Measurements from ENCODE around the gene PHF12. TPM values are rescaled to one million over a fixed set of nuclear protein-coding genes. Genes with fewer than 3 reads are reported as not detected.

Gene PHF12
- polyA plus RNA-seq, 2 of the 4 experiments (the other 2 are of a cell fraction): 25.3 to 29.9 TPM

DNA sequence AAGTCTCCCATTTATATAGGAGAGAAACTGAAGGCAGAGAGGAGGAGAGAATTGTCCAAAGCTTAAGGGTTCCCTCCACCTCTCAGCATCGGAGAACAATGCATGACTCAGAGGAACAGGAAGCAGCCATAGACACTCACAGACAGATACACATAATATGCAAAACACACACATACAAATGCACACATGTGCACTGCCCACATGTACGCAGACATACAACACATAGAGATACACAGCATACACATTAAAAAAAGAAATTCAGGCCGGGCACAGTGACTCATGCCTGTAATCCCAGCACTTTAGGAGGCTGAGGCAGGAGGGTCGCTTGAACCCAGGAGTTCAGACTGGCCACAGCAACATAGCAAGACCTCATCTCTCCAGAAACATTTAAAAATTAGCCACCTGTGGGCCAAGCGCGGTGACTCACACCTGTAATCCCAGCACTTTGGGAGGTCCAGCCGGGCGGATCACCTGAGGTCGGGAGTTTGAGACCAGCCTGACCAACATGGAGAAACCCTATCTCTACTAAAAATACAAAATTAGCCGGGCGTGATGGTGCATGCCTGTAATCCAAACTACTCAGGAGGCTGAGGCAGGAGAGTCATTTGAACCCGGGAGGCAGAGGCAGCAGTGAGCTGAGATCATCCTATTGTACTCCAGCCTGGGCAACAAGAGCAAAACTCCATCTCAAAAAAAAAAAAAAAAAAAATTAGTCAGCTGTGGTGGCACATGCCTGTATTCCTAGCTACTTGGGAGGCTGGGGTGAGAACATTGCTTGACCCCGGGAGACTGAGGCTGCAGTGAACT, 85.2 kb downstream of the PHF12 start:
- no peak overlapping the region for H3K27ac ChIP-seq
- 80% methylated on average over 13 of the region's 13 CpGs for WGBS (ENCODE audit: missing lambda C conversion rate)
- no peak for FAIRE-seq
- no peak for DNase-seq (ENCODE audit: low read depth in 1 of 2, low spot score in 1 of 2)
- TF ChIP-seq ZC3H11A (IDR thresholded peaks at IDR 0.05) (no peak), EHMT2 (IDR thresholded peaks at IDR 0.05; ENCODE audit: low read depth) (no peak), CHD2 (IDR thresholded peaks at IDR 0.05; ENCODE audit: low read length, partially characterized antibody) (no peak), E2F6 (IDR thresholded peaks at IDR 0.05; ENCODE audit: borderline replicate concordance, low read depth) (no peak), CHD4 (IDR thresholded peaks at IDR 0.05; ENCODE audit: borderline replicate concordance) (no peak), KDM5A (IDR thresholded peaks at IDR 0.05) (no peak), USF2 (IDR thresholded peaks at IDR 0.05) (no peak), PHF8 (IDR thresholded peaks at IDR 0.05; ENCODE audit: borderline replicate concordance, low read depth) (no peak), ATOH8 (CRISPR knock-in tag; IDR thresholded peaks at IDR 0.05; ENCODE audit: low read depth) (no peak), SMC3 (IDR thresholded peaks at IDR 0.05) (no peak), ELK1 (IDR thresholded peaks at IDR 0.05; ENCODE audit: low read depth, low read length) (no peak), MAZ (IDR thresholded peaks at IDR 0.05; ENCODE audit: borderline replicate concordance, low read depth, low read length) (no peak), HOXB13 (CRISPR knock-in tag; IDR thresholded peaks at IDR 0.05; ENCODE audit: low read depth) (no peak), HOXB5 (CRISPR knock-in tag; IDR thresholded peaks at IDR 0.05) (no peak), POLR2AphosphoS2 (conservative IDR thresholded peaks at IDR 0.05; ENCODE audit: low read length) (no peak), PBX3 (IDR thresholded peaks at IDR 0.05) (no peak), JUN (IDR thresholded peaks at IDR 0.05) (no peak), GATA3 (IDR thresholded peaks at IDR 0.05; ENCODE audit: borderline replicate concordance) (no peak), POLR2A (IDR thresholded peaks at IDR 0.05; ENCODE audit: low read length) (no peak)
- no peak overlapping the region for H3K4me3 ChIP-seq
- no peaks in the 10 kb centered on the region for H3K9me3 ChIP-seq
- no peak for ATAC-seq
- H3K4me2 ChIP-seq: no peak overlapping the region
- ChIA-PET POLR2A (no interaction called here), CTCF (interaction anchor here (0.9 to 5.2 kb wide), 6 partner anchors 8 to 139 kb away, joined by 3 to 25 read pairs (median 4); no protein-coding TSS in a partner anchor)
- no peaks in the 10 kb centered on the region for H3K4me1 ChIP-seq

DNA sequence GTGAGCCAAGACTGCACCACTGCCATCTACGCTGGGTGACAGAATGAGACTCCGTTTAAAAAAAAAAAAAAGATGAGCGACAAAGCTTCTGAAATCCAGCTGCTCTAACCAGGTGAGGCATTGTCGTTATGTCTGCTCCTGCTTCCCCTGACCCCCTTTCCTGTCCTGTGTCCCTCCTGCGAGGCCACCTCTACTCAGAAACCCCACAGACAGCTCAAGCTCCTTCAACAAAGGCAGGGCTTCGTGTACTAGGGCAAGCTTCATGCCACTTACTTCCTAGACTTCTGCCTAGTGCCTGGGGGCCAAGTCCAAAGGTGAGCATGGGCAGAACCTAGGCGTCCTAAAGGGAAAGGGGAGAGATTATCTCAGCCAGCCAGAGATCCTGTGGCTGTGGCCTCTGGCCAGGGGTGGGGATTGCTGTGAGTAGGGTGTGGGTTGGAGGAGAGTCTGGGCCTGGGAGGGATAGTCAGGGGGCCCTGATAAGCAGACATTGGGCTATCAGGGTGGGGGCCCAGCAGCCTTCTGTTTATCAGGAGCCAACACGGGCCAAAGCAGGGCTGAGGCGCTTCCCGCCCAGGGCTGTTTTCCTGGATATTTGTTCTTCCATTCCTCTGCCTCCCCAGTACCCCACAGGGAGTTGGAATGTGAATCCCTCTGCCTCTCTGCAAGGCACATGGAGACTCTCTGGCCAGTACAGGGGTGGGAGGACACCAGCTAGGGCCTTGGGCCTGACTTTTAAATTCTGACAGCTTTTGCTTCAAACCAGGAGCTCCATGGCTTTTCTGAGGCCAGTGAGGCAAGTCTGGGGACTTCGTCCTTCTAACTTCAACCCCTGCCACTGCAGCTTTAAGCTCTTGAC, 86.1 kb downstream of the PHF12 start:
- ChIA-PET POLR2A (no interaction called here), CTCF (interaction anchor here (0.6 to 7.3 kb wide), 9 partner anchors 10 to 101 kb away, joined by 3 to 58 read pairs (median 4); no protein-coding TSS in a partner anchor)
- FAIRE-seq: no peak
- Histone ChIP-seq H3K27ac (no peak overlapping the region), H3K9me3 (no peaks in the 10 kb centered on the region), H3K4me3 (no peak overlapping the region), H3K4me1 (no peaks in the 10 kb centered on the region), H3K4me2 (no peak overlapping the region)
- WGBS (ENCODE audit: missing lambda C conversion rate): 75% methylated on average over 11 of the region's 11 CpGs
- no peak; a peak in 1 of 6 replicates for ATAC-seq
- TF ChIP-seq TP53 (CRISPR knock-in tag; IDR thresholded peaks at IDR 0.05) (no peak), FOXS1 (CRISPR knock-in tag; IDR thresholded peaks at IDR 0.05) (no peak), USF2 (IDR thresholded peaks at IDR 0.05) (no peak), FOSL2 (IDR thresholded peaks at IDR 0.05) (no peak), FOSL2 (CRISPR knock-in tag; IDR thresholded peaks at IDR 0.05) (no peak), HES2 (IDR thresholded peaks at IDR 0.05) (no peak), ZNF302 (CRISPR knock-in tag; IDR thresholded peaks at IDR 0.05) (no peak), NPAS2 (CRISPR knock-in tag; IDR thresholded peaks at IDR 0.05; ENCODE audit: borderline replicate concordance) (no peak)
- TF ChIP-seq, protein P1, sequence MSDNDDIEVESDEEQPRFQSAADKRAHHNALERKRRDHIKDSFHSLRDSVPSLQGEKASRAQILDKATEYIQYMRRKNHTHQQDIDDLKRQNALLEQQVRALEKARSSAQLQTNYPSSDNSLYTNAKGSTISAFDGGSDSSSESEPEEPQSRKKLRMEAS (IDR thresholded peaks at IDR 0.05): no peak
- DNase-seq (ENCODE audit: low read depth in 1 of 2, low spot score in 1 of 2): no peak

Data from A549 (cell line).